ENCODE measurements around the gene ZNF451.

DNA sequence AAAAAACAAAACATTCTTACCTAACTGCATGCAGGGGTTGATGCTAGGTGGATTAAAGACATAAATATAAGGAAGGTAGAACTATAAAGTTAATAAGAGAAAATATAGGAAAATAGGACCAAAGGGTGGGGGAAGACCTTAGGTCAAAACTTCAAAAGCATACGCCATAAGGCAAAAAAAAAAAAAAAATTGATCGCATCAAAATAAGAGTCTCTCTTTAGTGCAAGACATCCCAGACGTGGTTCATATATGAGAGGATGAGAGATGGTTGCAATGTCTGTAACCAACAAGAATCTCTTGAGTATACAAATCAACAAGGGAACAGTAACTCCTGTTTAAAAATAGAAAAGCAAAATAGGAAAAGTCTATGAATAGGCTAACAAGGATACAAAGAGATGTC, 90.6 kb downstream of the ZNF451 start:
- TF ChIP-seq POLR2AphosphoS5 (IDR thresholded peaks at IDR 0.05; ENCODE audit: low read depth, low read length) (no peak), TAF1 (IDR thresholded peaks at IDR 0.05; ENCODE audit: borderline replicate concordance, insufficient read depth, low read length) (no peak), SIN3A (IDR thresholded peaks at IDR 0.05; ENCODE audit: borderline replicate concordance, insufficient read depth, low read length) (no peak), FOXP2 (optimal IDR thresholded peaks at IDR 0.05; ENCODE audit: borderline replicate concordance, extremely low read depth, extremely low read length, insufficient read depth) (no peak)
- TF ChIP-seq, protein P1, sequence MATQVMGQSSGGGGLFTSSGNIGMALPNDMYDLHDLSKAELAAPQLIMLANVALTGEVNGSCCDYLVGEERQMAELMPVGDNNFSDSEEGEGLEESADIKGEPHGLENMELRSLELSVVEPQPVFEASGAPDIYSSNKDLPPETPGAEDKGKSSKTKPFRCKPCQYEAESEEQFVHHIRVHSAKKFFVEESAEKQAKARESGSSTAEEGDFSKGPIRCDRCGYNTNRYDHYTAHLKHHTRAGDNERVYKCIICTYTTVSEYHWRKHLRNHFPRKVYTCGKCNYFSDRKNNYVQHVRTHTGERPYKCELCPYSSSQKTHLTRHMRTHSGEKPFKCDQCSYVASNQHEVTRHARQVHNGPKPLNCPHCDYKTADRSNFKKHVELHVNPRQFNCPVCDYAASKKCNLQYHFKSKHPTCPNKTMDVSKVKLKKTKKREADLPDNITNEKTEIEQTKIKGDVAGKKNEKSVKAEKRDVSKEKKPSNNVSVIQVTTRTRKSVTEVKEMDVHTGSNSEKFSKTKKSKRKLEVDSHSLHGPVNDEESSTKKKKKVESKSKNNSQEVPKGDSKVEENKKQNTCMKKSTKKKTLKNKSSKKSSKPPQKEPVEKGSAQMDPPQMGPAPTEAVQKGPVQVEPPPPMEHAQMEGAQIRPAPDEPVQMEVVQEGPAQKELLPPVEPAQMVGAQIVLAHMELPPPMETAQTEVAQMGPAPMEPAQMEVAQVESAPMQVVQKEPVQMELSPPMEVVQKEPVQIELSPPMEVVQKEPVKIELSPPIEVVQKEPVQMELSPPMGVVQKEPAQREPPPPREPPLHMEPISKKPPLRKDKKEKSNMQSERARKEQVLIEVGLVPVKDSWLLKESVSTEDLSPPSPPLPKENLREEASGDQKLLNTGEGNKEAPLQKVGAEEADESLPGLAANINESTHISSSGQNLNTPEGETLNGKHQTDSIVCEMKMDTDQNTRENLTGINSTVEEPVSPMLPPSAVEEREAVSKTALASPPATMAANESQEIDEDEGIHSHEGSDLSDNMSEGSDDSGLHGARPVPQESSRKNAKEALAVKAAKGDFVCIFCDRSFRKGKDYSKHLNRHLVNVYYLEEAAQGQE (IDR thresholded peaks at IDR 0.05; ENCODE audit: insufficient read depth in 1 of 2, low read depth in 2 of 2, low read length in 2 of 2) = no peak

All from PFSK-1 (cell line).